Measurements from ENCODE around the gene OSBPL5. TPM values are rescaled to one million over a fixed set of nuclear protein-coding genes. Genes with fewer than 3 reads are reported as not detected.
A peak's percentile ranks its signal among the peaks of the same experiment; 100 is the strongest.

Gene OSBPL5
- total RNA-seq, 4 donors from 2014 or later: 9.2 to 18.5 (median 14.0) TPM

DNA sequence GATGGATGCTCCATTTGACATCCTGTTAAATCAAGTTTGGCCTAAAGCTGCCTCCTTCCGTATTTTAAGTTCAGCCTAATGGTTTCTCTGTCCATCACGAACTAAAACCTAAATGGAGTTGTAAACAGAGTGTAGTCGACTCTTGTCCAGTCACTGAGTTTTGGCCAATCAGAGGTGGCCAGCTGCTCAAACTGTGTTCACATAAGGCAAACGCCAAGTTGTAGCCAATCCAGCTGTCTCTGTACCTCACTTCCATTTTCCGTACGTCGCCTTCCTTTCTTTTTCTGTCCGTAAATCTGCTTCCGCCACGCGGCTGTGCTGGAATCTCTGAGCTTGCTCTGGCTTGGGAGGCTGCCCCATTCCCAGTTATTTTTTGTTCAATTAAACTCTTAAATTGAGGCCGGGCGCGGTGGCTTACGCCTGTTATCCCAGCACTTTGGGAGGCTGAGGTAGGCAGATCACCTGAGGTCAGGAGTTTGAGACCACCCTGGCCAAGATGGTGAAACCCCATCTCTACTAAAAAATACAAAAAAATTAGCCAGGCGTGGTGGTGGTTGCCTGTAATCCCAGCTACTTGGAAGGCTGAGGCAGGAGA, 87.2 kb downstream of the OSBPL5 start:
- intact Hi-C loops (cut with DNase I; ENCODE audit: low total_unique reads) (no loop called here), in situ Hi-C loops (cut with MboI; ENCODE audit: low sequenced_read_pairs in 4 of 4) (no loop called here)
- H3K9me3 ChIP-seq: no peaks in the 10 kb centered on the region
- TF ChIP-seq POLR2A (IDR thresholded peaks at IDR 0.05): no peak
- TF ChIP-seq, protein P1, sequence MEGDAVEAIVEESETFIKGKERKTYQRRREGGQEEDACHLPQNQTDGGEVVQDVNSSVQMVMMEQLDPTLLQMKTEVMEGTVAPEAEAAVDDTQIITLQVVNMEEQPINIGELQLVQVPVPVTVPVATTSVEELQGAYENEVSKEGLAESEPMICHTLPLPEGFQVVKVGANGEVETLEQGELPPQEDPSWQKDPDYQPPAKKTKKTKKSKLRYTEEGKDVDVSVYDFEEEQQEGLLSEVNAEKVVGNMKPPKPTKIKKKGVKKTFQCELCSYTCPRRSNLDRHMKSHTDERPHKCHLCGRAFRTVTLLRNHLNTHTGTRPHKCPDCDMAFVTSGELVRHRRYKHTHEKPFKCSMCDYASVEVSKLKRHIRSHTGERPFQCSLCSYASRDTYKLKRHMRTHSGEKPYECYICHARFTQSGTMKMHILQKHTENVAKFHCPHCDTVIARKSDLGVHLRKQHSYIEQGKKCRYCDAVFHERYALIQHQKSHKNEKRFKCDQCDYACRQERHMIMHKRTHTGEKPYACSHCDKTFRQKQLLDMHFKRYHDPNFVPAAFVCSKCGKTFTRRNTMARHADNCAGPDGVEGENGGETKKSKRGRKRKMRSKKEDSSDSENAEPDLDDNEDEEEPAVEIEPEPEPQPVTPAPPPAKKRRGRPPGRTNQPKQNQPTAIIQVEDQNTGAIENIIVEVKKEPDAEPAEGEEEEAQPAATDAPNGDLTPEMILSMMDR (IDR thresholded peaks at IDR 0.05 in 4 of 5, conservative IDR thresholded peaks at IDR 0.05 in 1 of 5): no peak
- H3K27ac ChIP-seq: no peak overlapping the region
- no peaks in the 10 kb centered on the region for H3K36me3 ChIP-seq
- no peak overlapping the region for H3K4me3 ChIP-seq
- ATAC-seq (no peak), DNase-seq (no peak)
- peaks cover 0 to 2% of the 10 kb centered on the region in 2 donors for H3K4me1 ChIP-seq
- H3K27me3 ChIP-seq: no peaks in the 10 kb centered on the region

DNA sequence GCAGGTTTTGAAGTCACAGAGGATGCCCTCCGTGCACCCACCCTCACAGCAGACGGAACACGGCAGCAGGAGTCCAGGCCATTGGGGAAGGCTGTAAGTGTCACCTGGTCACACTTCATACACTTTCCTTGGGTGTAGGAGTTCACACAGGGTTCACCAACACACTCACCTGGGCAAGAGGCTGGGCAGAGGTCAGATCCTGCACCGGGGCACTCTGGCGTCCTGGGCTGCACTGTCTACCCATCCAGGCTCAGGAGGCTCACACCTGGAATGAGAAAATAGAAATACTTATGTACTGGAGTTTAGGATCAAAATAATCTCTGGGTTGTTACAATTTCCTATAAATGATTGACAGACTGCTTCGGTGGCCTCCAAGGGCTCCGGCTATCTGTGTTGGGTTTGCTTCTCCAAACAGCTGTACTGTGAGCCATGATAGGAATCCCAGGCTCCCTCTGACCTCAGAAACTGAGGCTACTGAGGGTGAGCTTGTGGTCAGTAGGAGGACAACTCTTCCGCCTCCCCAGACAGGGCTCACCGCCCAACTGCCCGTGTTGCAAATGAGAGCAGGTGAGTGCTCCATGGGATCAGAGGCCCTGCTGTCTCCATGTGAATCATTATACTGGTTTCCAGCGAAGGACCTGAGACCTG, 87.8 kb downstream of the OSBPL5 start:
- in situ Hi-C loops (cut with MboI; ENCODE audit: low sequenced_read_pairs in 4 of 4) (no loop called here), intact Hi-C loops (cut with DNase I; ENCODE audit: low total_unique reads) (no loop called here)
- no peak for ATAC-seq
- no peak overlapping the region for H3K4me3 ChIP-seq
- DNase-seq: no peak
- no peaks in the 10 kb centered on the region for H3K27me3 ChIP-seq
- TF ChIP-seq, protein P1 (IDR thresholded peaks at IDR 0.05 in 4 of 5, conservative IDR thresholded peaks at IDR 0.05 in 1 of 5): no peak
- TF ChIP-seq POLR2A (IDR thresholded peaks at IDR 0.05): no peak
- H3K27ac ChIP-seq: no peak overlapping the region
- no peaks in the 10 kb centered on the region for H3K36me3 ChIP-seq
- no peaks in the 10 kb centered on the region for H3K9me3 ChIP-seq
- peaks cover 0 to 4% of the 10 kb centered on the region in 2 donors for H3K4me1 ChIP-seq

DNA sequence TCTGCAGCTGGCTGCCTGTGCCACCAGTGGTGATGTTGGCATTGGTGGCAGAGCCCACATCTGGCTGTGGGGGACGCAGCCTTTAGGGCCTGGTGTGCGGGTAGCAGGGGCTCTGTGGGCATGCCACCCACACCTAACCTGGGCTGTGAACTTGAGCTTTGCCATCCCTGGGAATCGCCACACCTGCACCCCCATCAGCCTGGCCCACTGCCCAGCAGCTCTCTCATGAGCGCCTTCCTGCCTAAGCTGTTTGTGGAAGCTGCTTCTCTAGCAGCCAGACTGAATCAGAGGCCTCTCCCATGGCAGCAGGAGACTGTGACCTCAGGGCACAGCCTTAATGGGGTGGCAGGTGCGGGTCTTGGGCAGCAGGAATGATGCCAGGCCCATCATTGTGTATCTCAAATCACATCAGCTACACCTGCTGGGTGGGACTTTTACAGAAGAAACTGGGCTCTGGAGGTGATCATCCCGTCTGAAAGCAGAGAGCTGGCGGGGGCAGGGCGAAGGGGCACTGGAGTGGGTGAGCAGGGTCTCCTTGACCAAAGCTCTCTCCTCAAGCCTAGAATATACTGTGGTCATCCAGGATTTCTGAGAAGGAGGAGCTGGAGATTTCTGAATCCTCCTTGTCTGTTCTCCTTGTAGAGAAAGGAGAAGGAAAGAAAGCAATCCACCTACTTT, 90.1 kb downstream of the OSBPL5 start:
- ATAC-seq: no peak
- DNase-seq: no peak
- Histone ChIP-seq H3K9me3 (no peaks in the 10 kb centered on the region), H3K4me1 (peaks cover 0 to 5% of the 10 kb centered on the region in 2 donors), H3K27ac (peak overlapping the region in 2 of 4 donors; percentile 12 to 33), H3K4me3 (no peak overlapping the region), H3K36me3 (no peaks in the 10 kb centered on the region), H3K27me3 (no peaks in the 10 kb centered on the region)
- intact Hi-C loops (cut with DNase I; ENCODE audit: low total_unique reads): no loop called here
- no peak for TF ChIP-seq POLR2A (IDR thresholded peaks at IDR 0.05)
- TF ChIP-seq, protein P1 (IDR thresholded peaks at IDR 0.05 in 4 of 5, conservative IDR thresholded peaks at IDR 0.05 in 1 of 5): no peak
- in situ Hi-C loops (cut with MboI; ENCODE audit: low sequenced_read_pairs in 4 of 4): no loop called here

DNA sequence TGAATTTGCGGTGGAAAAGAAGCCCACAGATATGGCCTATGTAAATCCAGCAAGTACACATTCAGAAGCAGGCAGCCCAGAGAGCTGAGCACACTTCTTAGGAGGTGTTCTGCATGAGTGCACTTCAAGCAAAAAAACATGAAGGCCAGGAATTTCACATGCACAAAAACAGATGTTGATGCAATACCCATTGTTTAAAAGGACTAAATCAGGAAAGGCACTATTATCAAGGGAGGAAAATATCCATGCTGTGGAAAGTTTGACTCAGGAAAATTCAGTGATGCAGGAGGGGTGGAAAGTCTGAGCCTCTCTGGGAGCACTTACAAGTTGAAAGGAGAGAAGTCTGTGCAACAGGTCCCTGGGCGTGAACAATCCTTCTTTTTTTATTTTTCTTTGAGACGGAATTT, 92.1 kb downstream of the OSBPL5 start:
- ATAC-seq (peak; percentile 69 to 87), DNase-seq (no peak)
- TF ChIP-seq, protein P1 (IDR thresholded peaks at IDR 0.05 in 4 of 5, conservative IDR thresholded peaks at IDR 0.05 in 1 of 5): no peak
- TF ChIP-seq POLR2A (IDR thresholded peaks at IDR 0.05): no peak

More for the DNA sequence above, 92.1 kb downstream of the OSBPL5 start:
- no peaks in the 10 kb centered on the region for H3K36me3 ChIP-seq
- H3K27ac ChIP-seq: peak overlapping the region; percentile 44 to 63 (median 56)
- no peak overlapping the region for H3K4me3 ChIP-seq
- no peaks in the 10 kb centered on the region for H3K9me3 ChIP-seq
- in situ Hi-C loops (cut with MboI; ENCODE audit: low sequenced_read_pairs in 4 of 4) (no loop called here), intact Hi-C loops (cut with DNase I; ENCODE audit: low total_unique reads) (no loop called here)
- peaks cover 0 to 5% of the 10 kb centered on the region in 2 donors for H3K4me1 ChIP-seq
- H3K27me3 ChIP-seq: no peaks in the 10 kb centered on the region

All from gastrocnemius medialis (tissue), 4 donors.